ENCODE measurements around the gene RNASET2. TPM values are rescaled to one million over a fixed set of nuclear protein-coding genes. Genes with fewer than 3 reads are reported as not detected.

Gene RNASET2
- total and polyA plus RNA-seq, 12 donors = 19.4 to 218 (median 59.6) TPM

- no peaks in the 10 kb centered on the region for H3K9me3 ChIP-seq (replicated peaks in 1 of 3)
- H3K27me3 ChIP-seq = no peaks in the 10 kb centered on the region
- no peaks in the 10 kb centered on the region for H3K4me1 ChIP-seq (replicated peaks in 1 of 2)
- H3K4me3 ChIP-seq = no peak overlapping the region
- peaks cover 0 to 4% of the 10 kb centered on the region in 2 donors for H3K36me3 ChIP-seq (replicated peaks in 1 of 2)
- intact Hi-C loops (cut with DNase I) = no loop called here
- DNase-seq = no peak
- H3K27ac ChIP-seq = no peak overlapping the region
- 67 to 77% (median 68%) methylated on average over 7 of the region's 7 CpGs for WGBS, 4 donors
- TF ChIP-seq CTCF (IDR thresholded peaks at IDR 0.05) = no peak
- TF ChIP-seq POLR2A (IDR thresholded peaks at IDR 0.05) = no peak
Observed at GRCh38 chr6:166939894-166940293, 16.5 kb downstream of the RNASET2 start.

GRCh38 chr6:166939345-166939744, 17.0 kb downstream of the RNASET2 start:
- DNase-seq = no peak
- intact Hi-C loops (cut with DNase I) = no loop called here
- WGBS, 4 donors = 77 to 87% (median 82%) methylated on average over 4 of the region's 4 CpGs

GRCh38 chr6:166938704-166939103, 17.6 kb downstream of the RNASET2 start:
- TF ChIP-seq CTCF (IDR thresholded peaks at IDR 0.05) (no peak), POLR2A (IDR thresholded peaks at IDR 0.05) (no peak)
- Histone ChIP-seq H3K36me3 (replicated peaks in 1 of 2) (peaks cover 0 to 9% of the 10 kb centered on the region in 2 donors), H3K4me3 (no peak overlapping the region), H3K9me3 (replicated peaks in 1 of 3) (no peaks in the 10 kb centered on the region), H3K4me1 (replicated peaks in 1 of 2) (no peaks in the 10 kb centered on the region), H3K27ac (no peak overlapping the region), H3K27me3 (no peaks in the 10 kb centered on the region)
- DNase-seq = no peak
- WGBS, 4 donors = 97 to 98% (median 98%) methylated on average over 5 to 8 of the region's 8 CpGs
- intact Hi-C loops (cut with DNase I) = no loop called here

More at GRCh38 chr6:166939345-166939744, 17.0 kb downstream of the RNASET2 start:
- TF ChIP-seq CTCF (IDR thresholded peaks at IDR 0.05) (no peak), POLR2A (IDR thresholded peaks at IDR 0.05) (no peak)
- Histone ChIP-seq H3K36me3 (replicated peaks in 1 of 2) (peaks cover 0 to 9% of the 10 kb centered on the region in 2 donors), H3K27ac (no peak overlapping the region), H3K9me3 (replicated peaks in 1 of 3) (no peaks in the 10 kb centered on the region), H3K27me3 (no peaks in the 10 kb centered on the region), H3K4me3 (no peak overlapping the region), H3K4me1 (replicated peaks in 1 of 2) (no peaks in the 10 kb centered on the region)

- intact Hi-C loops (cut with DNase I) = no loop called here
- Histone ChIP-seq H3K9me3 (replicated peaks in 1 of 3) (no peaks in the 10 kb centered on the region), H3K4me1 (replicated peaks in 1 of 2) (no peaks in the 10 kb centered on the region), H3K27me3 (no peaks in the 10 kb centered on the region), H3K36me3 (replicated peaks in 1 of 2) (peaks cover 0 to 9% of the 10 kb centered on the region in 2 donors), H3K4me3 (no peak overlapping the region), H3K27ac (no peak overlapping the region)
- no peak for DNase-seq
- TF ChIP-seq POLR2A (IDR thresholded peaks at IDR 0.05) = no peak
- TF ChIP-seq CTCF (IDR thresholded peaks at IDR 0.05) = no peak
- WGBS, 4 donors = 94 to 95% (median 94%) methylated on average over 12 of the region's 12 CpGs
Observed at GRCh38 chr6:166938150-166938549, 18.2 kb downstream of the RNASET2 start.

Measured in adrenal gland (tissue), 12 donors.